IMR-90 (cell line): ENCODE measurements around the gene SLC15A1. TPM values are rescaled to one million over a fixed set of nuclear protein-coding genes. Genes with fewer than 3 reads are reported as not detected.
A peak's percentile ranks its signal among the peaks of the same experiment; 100 is the strongest.

ENCODE experiments used
- ATAC-seq: fragments of 200-7000 bp; cut with Tn5 transposase; 2 replicates; pipeline ENCODE4 v1.9.1; 2020; ENCODE audit warnings: low read depth, mild to moderate bottlenecking, moderate library complexity
- BruUV-seq: library from RNA; stranded (reverse); fragments of 400-500 nt; replicated peaks from 2 replicates; lab custom pipeline; 2021; lab: Mats Ljungman, UMichigan
- CTCF ChIA-PET: fragments of 300-600 bp; formaldehyde crosslinking; extraction: SDS; loops from one replicate; lab custom pipeline; 2021; ENCODE audit warnings: antibody characterized with exemption; lab: Yijun Ruan, JAX
- POLR2A ChIA-PET: fragments of 300-600 bp; sonication (Branson Sonifier 250); formaldehyde crosslinking; loops from one replicate; lab custom pipeline; 2022; ENCODE audit warnings: antibody characterized with exemption; ENCODE audit not compliant: unreplicated experiment; lab: Charles Lee
- DNase-seq: peaks from one replicate; pipeline ENCODE4 v3.0.0; 2013
- H2AFZ ChIP-seq: replicated peaks from 2 replicates; pipeline ENCODE3; 2013; ENCODE audit warnings: low read length, mild to moderate bottlenecking; ENCODE audit not compliant: poor library complexity
- H2AK5ac ChIP-seq: 2 replicates; pipeline ENCODE4 v1.6.1; 2013; ENCODE audit warnings: low read depth, low read length, inconsistent platforms
- H2AK9ac ChIP-seq: replicated peaks from 2 replicates; pipeline ENCODE3; 2013; ENCODE audit warnings: mild to moderate bottlenecking, low read depth, low read length, moderate library complexity; ENCODE audit not compliant: poor library complexity
- H2BK120ac ChIP-seq: 2 replicates; pipeline ENCODE4 v1.6.1; 2013; ENCODE audit warnings: low read depth, low read length, inconsistent platforms
- H2BK15ac ChIP-seq: 3 replicates; pipeline ENCODE4 v1.6.1; 2013; ENCODE audit warnings: low read depth, low read length, inconsistent platforms
- H2BK20ac ChIP-seq: 2 replicates; pipeline ENCODE4 v1.6.1; 2013; ENCODE audit warnings: low read depth, mild to moderate bottlenecking, inconsistent platforms, low read length, moderate library complexity
- H2BK5ac ChIP-seq: 2 replicates; pipeline ENCODE4 v1.6.1; 2013; ENCODE audit warnings: mild to moderate bottlenecking, low read depth, low read length, inconsistent platforms; ENCODE audit not compliant: poor library complexity, severe bottlenecking
- H3K14ac ChIP-seq: replicated peaks from 2 replicates; pipeline ENCODE4 v1.6.1; 2013; ENCODE audit warnings: low read depth, low read length, inconsistent platforms
- H3K18ac ChIP-seq: 2 replicates; pipeline ENCODE4 v1.6.1; 2013; ENCODE audit warnings: low read depth, low read length, control low read depth
- H3K23ac ChIP-seq: 2 replicates; pipeline ENCODE4 v1.6.1; 2013; ENCODE audit warnings: low read depth, low read length, inconsistent platforms
- H3K27ac ChIP-seq: 2 replicates; pipeline ENCODE4 v1.5.1; 2013; ENCODE audit warnings: mild to moderate bottlenecking, control low read depth, low read length; ENCODE audit not compliant: insufficient read depth
- H3K27me3 ChIP-seq: 2 replicates; pipeline ENCODE4 v1.6.1; 2013; ENCODE audit warnings: low read length; ENCODE audit not compliant: control insufficient read depth, insufficient read depth
- H3K36me3 ChIP-seq: 2 replicates; pipeline ENCODE4 v1.6.1; 2013; ENCODE audit warnings: low read length, mixed read lengths; ENCODE audit not compliant: control insufficient read depth, insufficient read depth
- H3K4ac ChIP-seq: 2 replicates; pipeline ENCODE4 v1.6.1; 2013; ENCODE audit warnings: low read depth, low read length, inconsistent platforms
- H3K4me1 ChIP-seq: 2 replicates; pipeline ENCODE4 v1.6.1; 2013; ENCODE audit warnings: low read length, mixed read lengths; ENCODE audit not compliant: control insufficient read depth, insufficient read depth
- H3K4me2 ChIP-seq: 2 replicates; pipeline ENCODE4 v1.6.1; 2013; ENCODE audit warnings: low read depth, mild to moderate bottlenecking, control low read depth, low read length, moderate library complexity
- H3K4me3 ChIP-seq: 2 replicates; pipeline ENCODE4 v1.5.1; 2013; ENCODE audit warnings: low read depth, mild to moderate bottlenecking, control low read depth, low read length, moderate library complexity; ENCODE audit not compliant: insufficient read depth
- H3K56ac ChIP-seq: 2 replicates; pipeline ENCODE4 v1.6.1; 2013; ENCODE audit warnings: low read length, inconsistent platforms; ENCODE audit not compliant: insufficient read depth; ENCODE audit errors: extremely low read depth
- H3K79me1 ChIP-seq, 2 experiments: 2 replicates each; pipeline ENCODE4 v1.6.1; 2013; ENCODE audit warnings: low read length in 2 of 2, inconsistent platforms in 1 of 2, low read depth in 1 of 2
- H3K9ac ChIP-seq: 2 replicates; pipeline ENCODE4 v1.6.1; 2013; ENCODE audit warnings: low read depth, low read length, control low read depth
- H3K9me1 ChIP-seq: 2 replicates; pipeline ENCODE4 v1.6.1; 2013; ENCODE audit warnings: low read length, inconsistent platforms; ENCODE audit not compliant: insufficient read depth
- H3K9me3 ChIP-seq: 2 replicates; pipeline ENCODE4 v1.6.1; 2013; ENCODE audit warnings: low read length; ENCODE audit not compliant: control insufficient read depth, insufficient read depth
- H4K20me1 ChIP-seq: 2 replicates; pipeline ENCODE4 v1.6.1; 2013; ENCODE audit warnings: low read length, inconsistent platforms; ENCODE audit not compliant: insufficient read depth
- H4K5ac ChIP-seq: 2 replicates; pipeline ENCODE4 v1.6.1; 2013; ENCODE audit warnings: mild to moderate bottlenecking, low read depth, low read length, control low read depth
- H4K8ac ChIP-seq, 2 experiments: 2 replicates each; pipeline ENCODE4 v1.6.1; 2013; ENCODE audit warnings: low read depth in 2 of 2, low read length in 2 of 2, control low read depth in 1 of 2, inconsistent platforms in 1 of 2
- H4K91ac ChIP-seq: 2 replicates; pipeline ENCODE4 v1.6.1; 2013; ENCODE audit warnings: low read depth, low read length, inconsistent platforms; ENCODE audit not compliant: insufficient read depth
- BHLHE40 ChIP-seq: fragments of 150-350 bp; IDR thresholded peaks from 2 replicates; pipeline ENCODE4 v1.6.1; 2016; ENCODE audit warnings: mild to moderate bottlenecking, low read depth, low read length
- CEBPB ChIP-seq: IDR thresholded peaks from 2 replicates; pipeline ENCODE4 v1.6.1; 2012; ENCODE audit warnings: low read depth, low read length, improper control_type of control experiment
- CHD1 ChIP-seq: IDR thresholded peaks from 2 replicates; pipeline ENCODE4 v1.6.1; 2012; ENCODE audit warnings: low read depth, low read length, improper control_type of control experiment
- CTCF ChIP-seq: conservative IDR thresholded peaks from 2 replicates; pipeline ENCODE4 v1.5.1; 2012; ENCODE audit warnings: mild to moderate bottlenecking, low read depth, low read length, improper control_type of control experiment
- ELK1 ChIP-seq: fragments of 150-350 bp; IDR thresholded peaks from 2 replicates; pipeline ENCODE4 v1.6.1; 2016; ENCODE audit warnings: low read depth, mild to moderate bottlenecking, low read length, moderate library complexity, borderline replicate concordance
- FOS ChIP-seq: fragments of 150-350 bp; IDR thresholded peaks from 2 replicates; pipeline ENCODE4 v1.6.1; 2016; ENCODE audit warnings: low read depth, low read length
- MAFK ChIP-seq: IDR thresholded peaks from 2 replicates; pipeline ENCODE4 v1.6.1; 2012; ENCODE audit warnings: low read depth, low read length, improper control_type of control experiment
- MAZ ChIP-seq: IDR thresholded peaks from 2 replicates; pipeline ENCODE4 v1.6.1; 2012; ENCODE audit warnings: low read depth, mild to moderate bottlenecking, low read length, improper control_type of control experiment, moderate library complexity, borderline replicate concordance
- MXI1 ChIP-seq: IDR thresholded peaks from 2 replicates; pipeline ENCODE4 v1.6.1; 2012; ENCODE audit warnings: low read depth, mild to moderate bottlenecking, low read length, moderate library complexity, borderline replicate concordance
- NFE2L2 ChIP-seq: fragments of 150-350 bp; IDR thresholded peaks from 2 replicates; pipeline ENCODE4 v1.6.1; 2016; ENCODE audit warnings: low read depth, mild to moderate bottlenecking, low read length
- POLR2A ChIP-seq: IDR thresholded peaks from 2 replicates; pipeline ENCODE4 v1.6.1; 2012; ENCODE audit warnings: mild to moderate bottlenecking, low read depth, low read length
- RAD21 ChIP-seq: IDR thresholded peaks from 2 replicates; pipeline ENCODE4 v1.6.1; 2012; ENCODE audit warnings: low read length, improper control_type of control experiment
- RCOR1 ChIP-seq: IDR thresholded peaks from 2 replicates; pipeline ENCODE4 v1.6.1; 2012; ENCODE audit warnings: mild to moderate bottlenecking, low read length, improper control_type of control experiment; ENCODE audit not compliant: insufficient replicate concordance
- RFX5 ChIP-seq: IDR thresholded peaks from 2 replicates; pipeline ENCODE4 v1.8.0; 2012; ENCODE audit warnings: low read depth, mild to moderate bottlenecking, low read length, moderate library complexity
- SMC3 ChIP-seq: fragments of 150-350 bp; IDR thresholded peaks from 2 replicates; pipeline ENCODE4 v1.6.1; 2016; ENCODE audit warnings: low read depth, mild to moderate bottlenecking, antibody characterized with exemption, low read length, moderate library complexity
- USF2 ChIP-seq: fragments of 150-350 bp; IDR thresholded peaks from 2 replicates; pipeline ENCODE4 v1.6.1; 2017; ENCODE audit warnings: mild to moderate bottlenecking, antibody characterized with exemption, low read length, low read depth
- WGBS, 2 experiments: methylation state at CpG; one replicate each; pipeline versions ENCODE4 v1.1.5 to v1.1.7; 2013; ENCODE audit warnings: missing lambda C conversion rate in 2 of 2; ENCODE audit not compliant: insufficient read length in 1 of 2; ENCODE audit errors: extremely low coverage in 2 of 2; 5-methylcytosine and 5-hydroxymethylcytosine counted together
- dilution Hi-C: fragments of 300-500 bp; cut with HindIII; formaldehyde crosslinking; loops from one replicate; pipeline ENCODE4 v1.14.3; 2018; ENCODE audit warnings: low sequenced_read_pairs; ENCODE audit not compliant: unreplicated experiment
- in situ Hi-C: fragments of 300-500 bp; cut with MboI; formaldehyde crosslinking; loops from 3 replicates; pipeline ENCODE4 v1.14.3; 2019; ENCODE audit warnings: low sequenced_read_pairs, inconsistent platforms, mixed read lengths
- intact Hi-C: fragments of 100-400 bp; cut with micrococcal nuclease; formaldehyde crosslinking; loops from 2 replicates; pipeline ENCODE4 v1.10.0; 2022
- polyA plus RNA-seq, 3 experiments: library from polyadenylated mRNA; depleted of rRNA; stranded (reverse); fragments of >200 nt; gene quantifications; 2 replicates each; pipeline ENCODE4 v1.2.3, GENCODE V29; 2012; ENCODE audit warnings: low replicate concordance in 1 of 3
- total RNA-seq: library from RNA; depleted of rRNA; stranded (reverse); fragments of >200 nt; gene quantifications from 2 replicates; pipeline ENCODE4 v1.2.3, GENCODE V29; 2012

SLC15A1 gene
- total and polyA plus RNA-seq, 2 of the 4 experiments (the other 2 are of a cell fraction), result not detected

- no peak overlapping the region for H2BK15ac ChIP-seq
- H2BK20ac ChIP-seq, result no peak overlapping the region
- no TSS peak for BruUV-seq
- in situ Hi-C loops (no loop called here), dilution Hi-C loops (no loop called here), intact Hi-C loops (no loop called here)
- no peak overlapping the region for H3K23ac ChIP-seq
- peaks cover 12% of the 10 kb centered on the region for H3K27me3 ChIP-seq
- H2BK120ac ChIP-seq, result no peak overlapping the region
- POLR2A ChIA-PET, result no interaction called here
- no peak for DNase-seq
- no peak overlapping the region for H3K56ac ChIP-seq
- H4K8ac ChIP-seq, result no peak overlapping the region
- CTCF ChIA-PET, result no interaction called here
- H3K4me3 ChIP-seq, result no peak overlapping the region
- no peaks in the 10 kb centered on the region for H3K36me3 ChIP-seq
- WGBS, 2 experiments, result no CpG with 5 or more reads among the region's 8 CpGs
- TF ChIP-seq POLR2A (no peak), RAD21 (no peak), RFX5 (no peak), ELK1 (no peak), NFE2L2 (no peak), MXI1 (no peak), USF2 (no peak), FOS (no peak), MAFK (no peak), MAZ (no peak), CHD1 (no peak), CEBPB (no peak), CTCF (no peak), SMC3 (no peak), RCOR1 (no peak), BHLHE40 (no peak)
- H3K27ac ChIP-seq, result no peak overlapping the region
- H3K9ac ChIP-seq, result no peak overlapping the region
- no peak overlapping the region for H4K91ac ChIP-seq
- H2AFZ ChIP-seq, result peak overlapping the region; percentile 33
- H3K4me2 ChIP-seq, result no peak overlapping the region
- H3K14ac ChIP-seq, result no peak overlapping the region
- no peak overlapping the region for H2AK5ac ChIP-seq
- H4K20me1 ChIP-seq, result no peaks in the 10 kb centered on the region
- H3K4me1 ChIP-seq, result peaks cover 2% of the 10 kb centered on the region
- H2AK9ac ChIP-seq, result no peak overlapping the region
- no peak overlapping the region for H2BK5ac ChIP-seq
- no peaks in the 10 kb centered on the region; the same call in 1 of the 2 replicates for H3K9me3 ChIP-seq
- no peaks in the 10 kb centered on the region for H3K79me1 ChIP-seq
- H3K4ac ChIP-seq, result no peak overlapping the region
- no peak for ATAC-seq
- no peak overlapping the region for H3K18ac ChIP-seq
- H3K9me1 ChIP-seq, result no peaks in the 10 kb centered on the region; the same call in none of the 2 replicates
- H4K5ac ChIP-seq, result no peak overlapping the region
These were observed 26.3 kb upstream of the SLC15A1 start for GRCh38 chr13:98778749-98779148.
